Rectal smooth muscle tissue (tissue), 1 donor: Measurements from ENCODE around the gene KRT71.

Experiments
- H3K27ac ChIP-seq: one replicate; pipeline ENCODE4 v1.7.0; 2013; ENCODE audit warnings: low read depth, low read length, inconsistent platforms
- H3K27me3 ChIP-seq: one replicate; pipeline ENCODE4 v1.7.0; 2013; ENCODE audit warnings: low read length; ENCODE audit not compliant: control insufficient read depth, insufficient read depth
- H3K36me3 ChIP-seq: one replicate; pipeline ENCODE4 v1.7.0; 2013; ENCODE audit warnings: low read length; ENCODE audit not compliant: control insufficient read depth, insufficient read depth
- H3K4me1 ChIP-seq: one replicate; pipeline ENCODE4 v1.7.0; 2013; ENCODE audit warnings: low read length; ENCODE audit not compliant: control insufficient read depth, insufficient read depth
- H3K4me3 ChIP-seq: one replicate; pipeline ENCODE4 v1.7.0; 2013; ENCODE audit warnings: low read length
- H3K9ac ChIP-seq: one replicate; pipeline ENCODE4 v1.7.0; 2013; ENCODE audit warnings: low read length

KRT71 gene

DNA sequence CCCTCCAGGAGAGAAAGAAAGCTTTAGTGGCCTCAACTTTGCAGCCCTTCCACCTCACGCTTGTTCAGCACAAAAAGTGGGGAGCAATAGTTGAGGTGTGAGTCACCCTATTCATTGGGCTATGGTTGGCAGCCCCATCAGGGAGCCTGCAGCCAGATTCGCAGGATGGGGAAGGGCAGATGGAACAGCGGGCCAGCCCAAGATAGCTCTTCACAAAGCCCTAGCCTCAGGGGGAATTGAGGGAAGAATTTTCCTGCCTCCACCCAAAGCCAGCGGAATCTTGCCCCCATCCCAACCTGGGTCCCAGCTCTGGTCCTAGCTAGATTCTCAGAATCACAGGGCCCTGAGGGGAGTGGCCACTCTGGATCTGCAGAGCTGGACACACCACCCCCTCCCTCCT, 29.1 kb downstream of the KRT71 start:
- H3K4me1 ChIP-seq = peaks cover 4% of the 10 kb centered on the region
- H3K4me3 ChIP-seq = no peak overlapping the region
- peaks cover 3% of the 10 kb centered on the region for H3K27me3 ChIP-seq
- no peaks in the 10 kb centered on the region for H3K36me3 ChIP-seq
- H3K9ac ChIP-seq = no peak overlapping the region
- H3K27ac ChIP-seq = no peak overlapping the region

- peaks cover 4% of the 10 kb centered on the region for H3K4me1 ChIP-seq
- H3K4me3 ChIP-seq = no peak overlapping the region
- H3K27me3 ChIP-seq = peaks cover 3% of the 10 kb centered on the region
- H3K27ac ChIP-seq = no peak overlapping the region
- H3K9ac ChIP-seq = no peak overlapping the region
- H3K36me3 ChIP-seq = no peaks in the 10 kb centered on the region
These were observed 30.5 kb downstream of the KRT71 start for GRCh38 chr12:52522346-52523011.

DNA sequence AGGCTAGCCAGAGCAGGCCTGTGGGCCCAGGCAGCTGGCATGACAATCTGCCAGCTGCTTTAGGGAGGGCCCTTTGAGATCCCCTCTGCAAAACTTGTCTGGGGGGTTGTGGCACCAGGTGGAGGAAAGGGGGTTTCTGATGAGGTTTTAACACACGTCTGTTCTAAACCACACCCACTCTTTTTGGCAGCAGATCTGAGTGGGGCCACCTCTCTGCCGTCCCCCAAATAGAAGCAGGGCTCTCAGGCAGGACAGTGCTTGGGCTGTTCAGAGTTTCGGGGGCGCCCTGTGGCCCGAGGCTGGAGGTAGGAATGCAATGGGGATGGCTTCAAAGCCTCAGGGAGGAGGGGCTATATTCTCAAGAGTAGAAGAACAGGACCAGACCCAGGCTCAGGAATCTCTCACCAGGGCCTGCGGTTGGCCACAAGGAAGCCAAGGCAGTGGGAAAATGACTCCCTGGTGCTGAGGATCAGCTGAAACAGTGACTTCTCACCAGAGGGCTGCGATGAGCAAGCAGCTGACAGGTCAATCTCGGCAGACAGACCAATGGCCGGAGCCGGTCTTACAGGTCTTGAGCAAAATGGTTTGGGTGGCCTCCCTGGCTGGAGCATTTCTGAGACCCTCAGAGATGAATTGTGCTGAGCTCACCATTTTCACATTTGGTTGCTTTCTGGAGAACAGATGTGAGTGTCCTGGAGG, 31.2 kb downstream of the KRT71 start:
- Histone ChIP-seq H3K27me3 (peaks cover 3% of the 10 kb centered on the region), H3K9ac (no peak overlapping the region), H3K36me3 (no peaks in the 10 kb centered on the region), H3K4me1 (peaks cover 4% of the 10 kb centered on the region), H3K27ac (no peak overlapping the region), H3K4me3 (no peak overlapping the region)

DNA sequence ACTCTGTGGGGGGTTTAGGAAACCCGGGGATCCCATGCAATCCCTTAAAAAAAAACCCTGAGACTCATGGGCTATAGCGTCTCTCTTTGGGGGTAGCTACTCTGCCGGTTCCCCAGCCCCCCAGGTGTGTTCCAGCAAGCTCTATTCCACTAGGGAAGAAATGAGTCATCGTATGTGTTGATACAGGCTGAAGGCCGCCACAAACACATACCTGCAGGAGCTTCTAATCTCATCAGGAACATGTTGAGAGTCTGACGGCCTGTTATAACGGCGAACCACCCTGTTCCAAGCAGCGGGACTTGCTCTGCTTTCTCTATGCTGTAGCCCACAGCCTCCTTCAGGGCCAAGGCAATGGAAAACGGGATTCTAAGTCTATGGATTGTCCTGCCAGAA, 31.8 kb downstream of the KRT71 start:
- no peak overlapping the region for H3K9ac ChIP-seq
- no peaks in the 10 kb centered on the region for H3K36me3 ChIP-seq
- H3K4me1 ChIP-seq = peaks cover 6% of the 10 kb centered on the region
- H3K27me3 ChIP-seq = peaks cover 3% of the 10 kb centered on the region
- no peak overlapping the region for H3K4me3 ChIP-seq
- no peak overlapping the region for H3K27ac ChIP-seq

DNA sequence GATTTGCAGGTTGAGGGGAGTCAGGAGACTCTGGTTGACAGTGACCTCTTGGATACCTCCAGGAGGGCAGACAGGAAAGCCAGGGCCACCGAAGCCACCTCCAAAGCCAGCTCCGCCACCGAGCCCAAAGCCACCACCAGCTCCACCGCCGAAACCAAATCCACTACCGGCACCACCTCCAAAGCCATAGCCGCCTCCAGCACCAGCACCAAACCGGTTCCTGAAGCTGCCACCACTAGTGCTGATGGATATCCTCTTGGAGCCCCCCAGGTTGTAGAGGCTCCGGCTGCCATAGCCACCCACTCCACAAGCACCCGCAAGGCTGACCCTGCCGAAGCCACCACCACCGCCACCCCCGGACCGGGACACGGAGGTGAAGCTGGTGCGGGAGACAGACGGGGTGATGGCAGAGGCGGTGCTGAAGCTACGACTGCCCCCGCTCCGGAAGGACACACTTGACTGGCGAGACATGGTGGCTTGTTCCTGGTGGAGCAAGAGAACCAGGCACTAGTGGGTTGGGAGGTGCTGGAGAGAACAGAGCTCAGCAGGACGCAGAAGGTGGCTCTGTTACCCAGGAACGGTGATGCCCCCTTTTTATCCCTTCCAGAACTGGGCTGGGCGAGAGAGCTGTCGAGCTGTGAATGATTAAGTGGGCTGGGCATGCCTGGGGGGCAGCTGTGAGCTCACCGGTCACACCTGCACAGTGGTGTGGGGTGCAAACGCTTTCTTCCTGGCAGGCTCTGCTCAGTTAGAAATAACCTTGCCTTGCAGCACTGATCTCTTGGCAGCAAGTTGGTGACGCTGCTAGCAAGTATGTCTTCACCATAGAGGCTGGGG, 32.9 kb downstream of the KRT71 start, which contains the start of gene KRT5:
Gene KRT5 (minus strand): TSS at position 569 of the 837 bp plus-strand sequence. CDS start 98 bp downstream, at position 471.
- no peaks in the 10 kb centered on the region for H3K36me3 ChIP-seq
- no peak within 1 kb of the TSS for H3K4me3 ChIP-seq
- no peak within 1 kb of the TSS for H3K9ac ChIP-seq
- peaks cover 9% of the 10 kb centered on the region for H3K4me1 ChIP-seq
- peaks cover 3% of the 10 kb centered on the region for H3K27me3 ChIP-seq
- no peak within 1 kb of the TSS for H3K27ac ChIP-seq

DNA sequence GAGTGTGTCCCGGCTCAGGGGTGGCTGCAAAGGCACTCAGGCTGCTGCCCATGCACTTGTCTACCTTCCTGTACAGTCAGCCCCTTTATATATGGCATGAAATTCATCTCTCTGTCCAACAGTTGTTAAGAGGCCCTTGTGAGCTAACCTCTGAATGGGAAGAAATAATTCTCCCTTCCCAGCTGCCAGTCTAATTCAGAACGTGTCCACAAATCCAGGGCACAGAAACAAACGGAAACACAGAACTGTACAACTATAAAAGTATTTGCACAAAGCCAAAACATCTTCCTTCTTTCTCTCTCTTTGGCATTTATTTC, 33.6 kb downstream of the KRT71 start:
- no peak overlapping the region for H3K4me3 ChIP-seq

GRCh38 chr12:52518574-52519386, 34.2 kb downstream of the KRT71 start:
- H3K27ac ChIP-seq = no peak overlapping the region
- no peaks in the 10 kb centered on the region for H3K36me3 ChIP-seq
- H3K9ac ChIP-seq = no peak overlapping the region
- no peaks in the 10 kb centered on the region for H3K27me3 ChIP-seq
- H3K4me1 ChIP-seq = peaks cover 9% of the 10 kb centered on the region
- no peak overlapping the region for H3K4me3 ChIP-seq

More for the DNA sequence above, 33.6 kb downstream of the KRT71 start:
- peaks cover 9% of the 10 kb centered on the region for H3K4me1 ChIP-seq
- H3K27ac ChIP-seq = no peak overlapping the region
- no peak overlapping the region for H3K9ac ChIP-seq
- no peaks in the 10 kb centered on the region for H3K36me3 ChIP-seq
- H3K27me3 ChIP-seq = peaks cover 3% of the 10 kb centered on the region

GRCh38 chr12:52517888-52518287, 35.1 kb downstream of the KRT71 start:
- H3K4me3 ChIP-seq = no peak overlapping the region

DNA sequence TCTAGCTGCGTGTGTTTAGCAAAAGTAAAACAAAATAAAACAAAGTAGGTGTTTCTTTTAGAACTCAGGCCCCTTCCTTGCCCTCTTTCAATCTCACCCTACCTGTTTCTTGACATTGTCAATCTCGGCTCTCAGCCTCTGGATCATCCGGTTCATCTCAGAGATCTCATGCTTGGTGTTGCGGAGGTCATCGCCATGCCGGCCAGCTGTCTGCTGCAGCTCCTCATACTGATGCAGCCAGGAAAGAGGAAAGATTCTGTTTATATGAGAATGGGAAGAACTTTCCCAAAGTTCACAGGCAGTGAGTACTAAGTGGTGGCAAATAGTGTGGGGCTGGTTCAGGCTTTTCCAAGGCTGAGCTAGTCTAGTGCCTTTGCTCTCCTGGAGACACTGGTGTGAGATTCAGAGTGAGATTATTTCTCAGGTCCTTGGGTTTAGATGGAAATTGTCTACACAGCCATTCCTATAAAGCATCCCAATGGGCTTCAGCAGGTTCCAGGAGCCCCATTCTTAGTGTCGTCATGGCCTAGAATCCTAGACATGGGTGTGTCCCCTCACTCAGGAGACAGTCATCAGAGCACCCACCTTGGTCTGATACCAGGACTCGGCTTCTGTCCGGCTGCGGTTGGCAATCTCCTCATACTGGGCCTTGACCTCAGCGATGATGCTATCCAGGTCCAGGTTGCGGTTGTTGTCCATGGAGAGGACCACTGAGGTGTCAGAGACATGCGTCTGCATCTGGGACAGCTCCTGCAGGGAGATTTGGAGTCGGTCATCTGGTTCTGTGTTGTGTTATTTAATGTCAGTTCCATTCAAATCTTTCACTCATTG, 35.7 kb downstream of the KRT71 start:
- H3K4me3 ChIP-seq = no peak overlapping the region
- no peak overlapping the region for H3K9ac ChIP-seq
- no peaks in the 10 kb centered on the region for H3K36me3 ChIP-seq
- peaks cover 9% of the 10 kb centered on the region for H3K4me1 ChIP-seq
- no peaks in the 10 kb centered on the region for H3K27me3 ChIP-seq
- no peak overlapping the region for H3K27ac ChIP-seq

More at GRCh38 chr12:52517888-52518287, 35.1 kb downstream of the KRT71 start:
- Histone ChIP-seq H3K27me3 (no peaks in the 10 kb centered on the region), H3K9ac (no peak overlapping the region), H3K4me1 (peaks cover 9% of the 10 kb centered on the region), H3K27ac (no peak overlapping the region), H3K36me3 (no peaks in the 10 kb centered on the region)

DNA sequence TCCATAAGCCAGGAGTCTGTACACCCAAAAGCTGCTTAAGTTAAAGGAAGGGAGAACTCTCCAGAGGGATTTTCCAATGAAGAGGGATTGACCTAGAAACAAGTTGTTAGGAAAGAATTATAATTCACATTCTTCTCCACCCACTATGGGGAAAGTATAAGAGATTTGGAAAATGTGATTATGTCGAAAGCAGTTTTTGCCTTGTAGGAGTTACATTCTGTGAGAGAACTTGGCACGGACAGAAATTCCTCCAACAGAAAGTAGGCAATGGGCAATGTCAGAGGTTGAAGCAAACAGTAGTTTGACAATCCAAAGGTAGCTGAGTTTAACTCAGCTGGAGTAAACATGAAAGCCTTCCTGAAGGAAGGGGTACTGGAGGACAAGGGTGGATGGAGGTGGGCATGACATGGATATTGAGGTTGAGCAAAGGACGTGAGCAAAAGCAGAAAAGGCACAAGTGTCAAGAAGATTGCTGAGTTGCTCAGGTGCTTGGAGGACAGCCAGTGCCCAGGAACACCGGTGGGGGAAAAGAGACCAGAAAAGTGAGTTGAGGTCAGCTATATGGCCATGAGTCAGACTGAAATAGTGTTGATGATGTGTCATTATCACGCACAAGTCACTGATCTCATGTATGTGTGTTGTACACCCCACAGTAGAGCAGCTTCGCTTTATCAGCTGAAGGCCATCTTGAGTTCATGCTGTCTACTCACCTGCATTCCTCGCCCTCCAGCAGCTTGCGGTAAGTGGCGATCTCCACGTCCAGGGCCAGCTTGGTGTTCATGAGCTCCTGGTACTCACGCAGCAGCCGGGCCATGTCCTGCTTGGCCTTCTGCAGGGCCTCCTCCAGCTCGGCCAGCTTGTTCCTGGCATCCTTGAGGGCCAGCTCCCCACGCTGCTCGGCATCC, 36.8 kb downstream of the KRT71 start:
- no peak overlapping the region for H3K9ac ChIP-seq

GRCh38 chr12:52515319-52515646, 37.7 kb downstream of the KRT71 start:
- H3K4me3 ChIP-seq = no peak overlapping the region
- H3K9ac ChIP-seq = no peak overlapping the region
- peaks cover 5% of the 10 kb centered on the region for H3K4me1 ChIP-seq
- H3K27me3 ChIP-seq = no peaks in the 10 kb centered on the region
- H3K27ac ChIP-seq = no peak overlapping the region
- no peaks in the 10 kb centered on the region for H3K36me3 ChIP-seq

More for the DNA sequence above, 36.8 kb downstream of the KRT71 start:
- Histone ChIP-seq H3K36me3 (no peaks in the 10 kb centered on the region), H3K4me3 (no peak overlapping the region), H3K27me3 (no peaks in the 10 kb centered on the region), H3K4me1 (peaks cover 5% of the 10 kb centered on the region), H3K27ac (peak overlapping the region; percentile 17)
